Measurements from ENCODE around the gene ATP8A2.

ATP8A2 gene

GRCh38 chr13:25864116-25864515, 492.3 kb downstream of the ATP8A2 start:
- DNase-seq, result no peak

DNA sequence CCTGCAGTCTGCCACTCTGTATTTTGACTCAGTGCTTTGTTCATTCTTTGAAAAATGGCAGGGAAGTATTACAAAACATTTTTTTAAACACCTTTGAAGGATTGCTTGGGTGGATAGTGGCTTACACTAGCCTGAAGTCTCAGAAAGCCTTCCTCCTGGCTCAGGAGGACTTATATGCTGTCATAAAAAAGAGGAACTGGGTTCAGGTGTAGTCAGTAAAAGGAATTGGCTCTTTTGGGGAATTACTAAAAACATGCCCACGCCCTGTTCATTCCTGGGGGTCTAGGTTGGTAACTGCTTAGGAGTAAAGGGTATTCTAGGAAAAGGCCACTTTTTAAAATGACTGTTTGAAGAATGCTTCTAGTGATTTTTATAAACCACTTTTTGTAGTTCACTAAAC, 493.2 kb downstream of the ATP8A2 start:
- no peak for DNase-seq

DNA sequence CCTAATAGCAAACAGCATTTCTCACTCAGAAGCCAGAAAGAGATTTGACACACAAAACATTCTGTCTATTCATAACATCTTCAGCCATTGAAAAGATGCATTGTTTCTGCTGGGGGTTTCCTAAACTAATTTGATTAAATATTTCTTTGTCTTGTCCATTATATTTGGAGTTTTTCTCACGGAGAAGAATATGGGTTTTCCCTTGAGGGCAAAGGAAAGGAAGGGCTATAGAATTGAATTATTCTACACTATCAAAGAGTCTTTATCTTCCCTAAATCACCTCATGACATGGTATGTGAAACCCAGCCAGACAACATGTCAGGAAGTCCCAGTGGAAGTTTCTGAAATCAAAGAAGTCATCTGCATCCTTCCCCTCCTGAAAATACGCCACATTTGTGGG, 493.6 kb downstream of the ATP8A2 start:
- DNase-seq, result no peak

DNA sequence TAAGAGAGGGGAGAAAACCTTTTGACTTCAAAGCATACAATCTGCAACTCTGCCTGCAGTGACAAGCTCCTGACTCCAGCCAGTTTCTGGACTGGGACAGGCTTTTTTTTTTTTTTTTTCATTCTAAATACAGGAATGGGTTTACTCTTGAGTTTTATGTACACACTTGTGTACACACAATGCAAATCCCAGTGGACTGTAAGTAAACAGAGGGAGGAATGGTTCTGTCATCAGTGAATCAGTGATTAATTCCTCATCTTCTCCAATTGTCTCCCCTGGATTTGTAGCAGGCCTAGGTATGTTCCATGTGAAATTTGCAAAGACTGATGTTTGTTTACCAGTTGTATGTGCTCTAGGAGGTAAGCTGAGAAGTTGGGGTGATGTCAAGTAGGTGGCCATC, 495.3 kb downstream of the ATP8A2 start:
- DNase-seq, result no peak

GRCh38 chr13:25868490-25868889, 496.7 kb downstream of the ATP8A2 start:
- no peak for DNase-seq

DNA sequence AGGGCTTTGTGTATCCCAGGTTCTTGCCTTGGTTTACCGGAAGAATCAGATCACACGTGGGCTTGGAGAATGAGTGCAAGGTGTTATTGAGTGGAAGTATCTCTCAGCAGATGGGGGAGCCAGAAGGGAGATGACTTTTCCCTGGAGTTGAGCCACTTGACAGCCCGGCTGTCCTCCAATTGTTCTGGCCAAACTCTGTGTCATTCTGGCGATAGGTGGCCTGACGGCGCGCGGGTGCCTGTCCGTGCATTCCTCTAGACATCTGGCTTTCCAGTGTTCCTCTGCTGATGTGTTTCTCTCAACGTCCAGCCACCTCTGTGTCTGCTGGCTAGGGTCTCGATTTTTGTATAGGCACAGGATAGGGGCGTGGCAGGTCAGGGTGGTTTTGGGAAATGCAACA, 498.2 kb downstream of the ATP8A2 start:
- DNase-seq, result no peak

DNA sequence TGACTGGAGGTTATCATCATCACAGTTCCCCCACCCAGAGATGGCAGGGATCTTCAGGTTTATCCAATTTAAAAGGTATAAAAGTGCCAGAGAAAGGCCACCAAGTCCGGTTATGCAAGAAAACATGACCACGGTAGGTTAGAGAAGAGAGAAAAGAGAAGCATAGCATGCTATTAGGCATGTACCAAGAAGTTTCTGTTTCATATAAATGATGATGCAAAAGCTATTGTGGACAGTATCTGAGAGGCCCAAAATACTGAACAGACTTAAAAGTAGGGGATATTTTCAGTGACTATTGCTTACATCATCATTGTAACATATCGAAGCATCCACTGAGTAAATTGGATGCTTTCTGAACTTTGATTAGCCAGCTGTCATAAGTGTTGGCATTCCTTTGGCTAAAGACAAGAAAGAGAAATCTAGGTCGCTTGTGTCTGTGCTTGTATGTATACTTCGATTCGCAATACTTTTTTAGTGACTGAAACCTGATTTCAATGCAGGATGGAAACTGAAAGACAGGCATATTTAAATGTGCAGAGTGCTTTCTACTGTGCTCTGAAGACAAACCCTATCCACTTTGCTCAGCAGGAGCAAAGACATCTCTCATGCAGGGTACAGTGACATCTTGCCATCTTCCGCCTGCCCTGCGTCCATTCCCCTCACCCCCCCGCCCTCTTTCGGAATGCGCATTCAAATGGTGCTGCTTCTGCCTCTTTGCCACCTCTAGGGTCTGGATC, 499.8 kb downstream of the ATP8A2 start:
- DNase-seq, result no peak

DNA sequence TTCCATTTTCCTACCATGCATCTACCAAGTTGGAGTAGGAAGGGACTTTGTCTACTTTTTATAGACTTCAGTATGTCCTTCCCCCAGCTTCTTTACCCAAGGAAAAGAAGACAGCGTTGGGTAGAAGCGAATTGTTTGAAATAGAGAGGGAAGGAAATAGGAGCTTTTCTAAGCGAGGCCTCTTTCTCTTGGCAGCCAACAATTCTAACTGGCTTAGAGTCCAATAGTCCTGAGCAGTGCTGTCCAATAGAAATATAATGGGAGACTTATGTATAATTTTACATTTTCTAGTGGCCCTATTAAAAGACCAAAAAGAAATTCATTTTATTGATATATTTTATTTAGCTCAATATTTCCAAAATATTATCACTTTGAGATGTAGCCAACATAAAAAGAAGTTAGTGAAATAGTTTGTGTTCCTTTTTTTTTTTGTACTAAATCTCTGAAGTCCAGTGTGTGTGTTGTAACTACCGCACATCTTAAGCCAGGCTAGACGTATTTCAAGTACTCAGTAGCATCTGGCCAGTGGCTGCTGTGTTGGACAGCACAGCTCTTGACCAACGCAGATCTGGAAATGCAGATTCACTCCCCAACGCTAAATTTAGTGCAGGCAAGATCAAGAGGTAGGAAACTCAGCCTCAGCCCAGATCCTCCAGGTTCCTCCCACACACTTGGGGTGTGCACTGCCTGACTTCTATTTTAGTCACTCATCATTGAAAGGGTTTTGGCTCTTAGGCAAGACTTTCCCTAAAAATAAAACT, 500.9 kb downstream of the ATP8A2 start:
- no peak for DNase-seq

DNA sequence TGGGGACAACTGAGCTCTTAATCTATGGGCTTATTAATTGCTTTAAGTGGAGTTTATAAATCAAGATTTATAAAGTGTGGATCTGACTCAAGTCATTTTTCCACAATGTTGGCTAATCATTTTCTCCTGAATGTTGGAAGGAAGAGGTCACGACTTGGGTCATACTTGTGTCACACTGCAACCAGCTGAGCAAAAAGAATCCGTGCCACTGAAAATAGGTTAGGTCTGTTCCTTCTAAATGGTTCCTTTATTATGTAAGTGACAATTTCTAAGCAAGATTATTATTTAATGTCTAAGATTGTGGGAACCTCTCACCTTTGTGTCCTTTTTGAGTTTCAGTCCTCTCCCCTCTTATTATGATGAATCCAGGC, 501.5 kb downstream of the ATP8A2 start:
- DNase-seq, result no peak

DNA sequence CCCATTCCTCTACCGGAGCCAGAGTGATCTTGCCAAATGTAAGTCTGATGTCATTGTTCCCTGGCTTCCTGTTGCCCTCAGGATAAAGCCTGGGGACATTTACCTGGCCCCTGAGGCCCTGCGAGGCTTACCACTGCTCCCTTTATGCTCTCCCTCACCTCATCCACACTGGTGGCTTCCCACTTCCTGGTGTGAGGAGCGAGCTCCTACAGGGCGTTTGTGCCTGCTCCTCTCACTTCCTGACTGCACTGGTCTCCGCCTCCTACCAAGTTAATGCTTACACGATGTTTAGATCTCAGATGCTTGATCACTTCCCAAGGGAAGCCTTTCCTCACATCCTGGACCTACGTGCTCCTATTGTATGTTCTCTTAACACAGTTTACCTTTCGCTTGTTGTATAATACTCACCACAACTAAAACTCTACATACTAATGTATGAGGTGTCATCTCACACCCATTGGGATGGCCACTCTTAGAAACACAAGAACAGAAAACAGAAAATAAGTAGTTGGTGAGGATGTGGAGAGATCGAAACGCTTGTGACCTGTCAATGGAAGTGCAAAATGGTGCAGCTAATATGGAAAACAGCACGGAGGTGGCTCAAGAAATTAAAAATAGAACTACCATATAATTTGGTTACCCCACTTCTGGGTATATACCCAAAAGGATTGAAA, 502.4 kb downstream of the ATP8A2 start:
- no peak for DNase-seq

- no peak for DNase-seq
Measured at GRCh38 chr13:25874907-25875306, 503.1 kb downstream of the ATP8A2 start.

DNA sequence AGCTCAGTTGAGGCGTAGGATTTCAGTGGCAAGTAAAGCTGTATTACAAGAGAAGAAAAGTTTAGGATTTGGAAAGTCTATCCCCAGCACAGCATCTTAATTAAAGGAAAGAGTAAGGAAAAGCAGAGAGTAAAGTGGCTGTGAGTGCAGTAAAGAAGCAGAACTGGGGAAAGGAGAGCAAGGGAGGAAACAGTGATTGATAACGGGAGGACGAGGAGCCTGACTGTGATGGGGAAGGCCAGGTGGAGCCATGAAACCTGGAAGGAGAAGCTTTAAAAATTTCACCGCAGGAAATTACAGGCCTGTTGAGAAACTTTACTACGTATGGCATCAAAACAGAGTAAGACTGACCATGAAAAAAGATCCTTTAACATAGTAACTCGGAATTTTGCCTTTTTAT, 504.5 kb downstream of the ATP8A2 start:
- DNase-seq, result no peak

- no peak for DNase-seq
Measured at GRCh38 chr13:25879466-25879865, 507.7 kb downstream of the ATP8A2 start.

- no peak for DNase-seq
Measured at GRCh38 chr13:25881136-25881926, 509.6 kb downstream of the ATP8A2 start.

GRCh38 chr13:25881971-25882451, 510.2 kb downstream of the ATP8A2 start:
- peak; percentile 97 for DNase-seq

GRCh38 chr13:25882466-25883357, 510.9 kb downstream of the ATP8A2 start:
- peak; percentile 60 for DNase-seq

DNA sequence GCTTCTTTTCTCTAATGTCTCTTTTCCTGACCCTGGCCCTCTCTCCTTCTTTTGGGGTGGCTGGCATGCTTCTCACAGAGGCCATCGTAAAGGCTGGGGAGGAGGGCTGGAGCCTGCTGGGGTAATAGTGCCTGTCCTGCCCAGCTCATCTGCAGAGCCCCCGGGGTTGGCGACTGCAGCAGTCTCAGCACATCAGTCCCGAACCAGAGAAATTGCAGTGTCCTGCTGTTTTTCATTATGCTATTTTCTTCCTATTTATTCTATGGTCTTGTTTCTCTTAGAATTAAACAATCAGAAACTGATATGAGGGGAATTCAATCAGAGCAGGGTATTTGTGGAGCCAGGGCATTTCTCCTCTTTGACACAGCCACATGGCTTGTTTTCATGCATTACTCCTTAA, 513.6 kb downstream of the ATP8A2 start:
- no peak for DNase-seq

DNA sequence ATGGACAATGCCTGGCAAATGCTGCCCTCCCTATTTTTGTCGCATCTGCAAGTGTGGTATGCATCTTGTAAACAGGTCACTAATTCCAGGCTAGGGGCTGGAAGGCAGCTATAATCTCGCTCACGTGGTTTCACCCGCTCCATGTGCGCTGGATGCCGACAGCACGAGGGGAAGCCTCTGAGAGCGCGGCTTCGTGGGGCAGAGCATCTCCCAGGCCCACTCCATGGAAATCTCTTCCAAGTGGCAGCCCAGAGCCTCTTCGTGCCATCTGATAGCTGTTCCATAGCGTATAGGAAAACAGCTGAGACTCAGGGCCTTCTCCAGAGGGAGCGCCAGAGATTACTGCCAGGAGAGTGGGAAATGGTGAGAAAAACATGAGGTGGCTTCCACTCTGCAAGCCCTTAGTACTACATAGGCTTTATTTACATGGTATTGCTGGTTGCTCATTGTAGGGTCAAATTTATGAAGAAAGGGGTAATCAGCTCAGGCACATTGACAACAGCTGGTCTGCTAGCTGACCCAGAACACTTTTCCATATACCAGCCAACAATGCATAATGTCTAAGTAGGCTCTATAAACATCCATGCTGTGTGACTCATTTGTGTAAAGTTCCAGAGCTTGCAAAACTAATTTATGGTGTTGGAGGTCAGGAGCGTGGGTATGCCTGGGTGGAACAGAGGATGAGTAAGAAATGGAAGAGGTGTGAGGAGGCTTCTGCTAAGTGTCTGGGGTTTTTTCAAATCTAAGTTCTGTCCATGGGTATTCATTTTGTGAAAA, 514.9 kb downstream of the ATP8A2 start:
- DNase-seq, result no peak

DNA sequence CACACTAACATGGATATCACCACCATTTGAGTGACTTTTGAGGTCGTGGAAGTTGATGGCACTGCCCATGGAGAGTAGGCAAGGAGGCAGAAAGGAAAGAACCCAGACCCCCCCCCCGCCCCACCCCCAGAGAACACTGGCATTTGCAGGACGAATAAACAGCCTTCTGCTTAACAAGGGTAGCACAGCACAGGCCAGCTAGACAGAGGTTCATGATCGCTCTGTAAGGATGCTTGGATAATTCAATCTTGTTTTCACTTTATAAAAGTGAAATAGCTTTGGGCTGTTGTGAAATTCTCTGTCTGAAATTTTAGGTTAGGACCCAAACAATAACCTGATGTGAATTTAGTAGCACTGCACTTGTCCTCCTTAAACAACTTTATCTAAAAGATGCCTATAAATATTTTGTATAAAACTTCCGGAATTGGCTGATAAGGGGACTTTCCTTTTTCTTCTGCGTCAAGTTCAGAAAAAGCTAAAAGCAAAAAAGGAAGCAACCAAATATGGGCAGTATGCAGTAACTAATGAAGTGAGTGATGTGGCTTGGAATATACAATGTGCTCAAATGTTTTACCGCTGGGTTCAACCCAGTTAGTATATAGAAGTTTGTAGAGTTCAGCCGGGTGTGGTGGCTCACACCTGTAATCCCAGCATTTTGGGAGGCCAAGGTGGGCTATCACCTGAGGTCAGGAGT, 516.3 kb downstream of the ATP8A2 start:
- no peak for DNase-seq

GRCh38 chr13:25890671-25891212, 519.0 kb downstream of the ATP8A2 start:
- DNase-seq, result no peak
